CD14-positive monocyte (primary cell): ENCODE data around the gene SLC22A23. TPM values are rescaled to one million over a fixed set of nuclear protein-coding genes. Genes with fewer than 3 reads are reported as not detected.

Experiments
- DNase-seq, 3 donors: peaks; one replicate each; pipeline ENCODE4 v3.0.0-alpha.2; 2011 to 2022
- H2AFZ ChIP-seq: 2 replicates; pipeline ENCODE4 v1.6.0; 2012; ENCODE audit warnings: mild to moderate bottlenecking, low read depth, low read length, inconsistent platforms; ENCODE audit not compliant: insufficient read depth, poor library complexity, severe bottlenecking
- H3K27ac ChIP-seq, 2 donors: 1 replicate in 1 of 2; 2 replicates in 1 of 2; pipeline ENCODE4 v1.5.1; 2012 to 2013; ENCODE audit warnings: low read length in 2 of 2, control low read depth in 1 of 2, inconsistent platforms in 1 of 2, low read depth in 1 of 2, mild to moderate bottlenecking in 1 of 2
- H3K27me3 ChIP-seq, 2 donors: one replicate each; pipeline versions ENCODE4 v1.6.0 to v1.6.1; 2011 to 2013; ENCODE audit warnings: low read length in 2 of 2; ENCODE audit not compliant: control insufficient read depth in 2 of 2, insufficient read depth in 2 of 2
- H3K36me3 ChIP-seq, 2 donors: replicated peaks in 1 of 2; 1 replicate in 1 of 2; 2 replicates in 1 of 2; pipeline versions ENCODE4 v1.5.1 to v1.6.1; 2012 to 2013; ENCODE audit warnings: low read length in 2 of 2, control low read depth in 1 of 2, inconsistent platforms in 1 of 2, mild to moderate bottlenecking in 1 of 2; ENCODE audit not compliant: insufficient read depth in 2 of 2, control insufficient read depth in 1 of 2
- H3K4me1 ChIP-seq, 2 donors: 1 replicate in 1 of 2; 2 replicates in 1 of 2; pipeline versions ENCODE4 v1.5.1 to v1.6.1; 2012 to 2013; ENCODE audit warnings: low read length in 2 of 2, control low read depth in 1 of 2, inconsistent platforms in 1 of 2, mild to moderate bottlenecking in 1 of 2, moderate library complexity in 1 of 2; ENCODE audit not compliant: insufficient read depth in 2 of 2, control insufficient read depth in 1 of 2
- H3K4me2 ChIP-seq: replicated peaks from 2 replicates; pipeline ENCODE3; 2012; ENCODE audit warnings: low read length, moderate library complexity, mild to moderate bottlenecking; ENCODE audit not compliant: poor library complexity, severe bottlenecking; ENCODE audit errors: extremely low read depth
- H3K4me3 ChIP-seq, 3 experiments: fragments of 200-600 bp in 1 of 3; sonication (generic) in 1 of 3; replicated peaks in 1 of 3; 1 replicate in 2 of 3; 2 replicates in 1 of 3; pipeline ENCODE4 v1.5.1; 2011 to 2013; ENCODE audit warnings: low read length in 3 of 3, mild to moderate bottlenecking in 3 of 3, control low read depth in 2 of 3, low read depth in 2 of 3, inconsistent platforms in 1 of 3, moderate library complexity in 1 of 3
- H3K79me2 ChIP-seq: 2 replicates; pipeline ENCODE4 v1.6.0; 2012; ENCODE audit warnings: mild to moderate bottlenecking, control low read depth, inconsistent platforms, low read length, moderate library complexity; ENCODE audit not compliant: insufficient read depth
- H3K9ac ChIP-seq: 2 replicates; pipeline ENCODE4 v1.6.0; 2017; ENCODE audit warnings: low read length, mild to moderate bottlenecking; ENCODE audit not compliant: insufficient read depth, poor library complexity, severe bottlenecking
- H3K9me3 ChIP-seq, 2 donors: replicated peaks in 1 of 2; 1 replicate in 1 of 2; 2 replicates in 1 of 2; pipeline versions ENCODE4 v1.5.1 to v1.6.1; 2012 to 2013; ENCODE audit warnings: low read length in 2 of 2, control low read depth in 1 of 2; ENCODE audit not compliant: control insufficient read depth in 1 of 2, insufficient read depth in 1 of 2
- H4K20me1 ChIP-seq: 2 replicates; pipeline ENCODE4 v1.6.0; 2012; ENCODE audit warnings: mild to moderate bottlenecking, low read length, control low read depth, moderate library complexity; ENCODE audit not compliant: insufficient read depth
- H3K27ac Mint-ChIP-seq, 7 donors: one replicate each; pipeline ENCODE4 v1.8.0; 2020; ENCODE audit warnings: mild to moderate bottlenecking in 7 of 7, mixed read lengths in 7 of 7, moderate library complexity in 6 of 7, inconsistent platforms in 2 of 7
- H3K27me3 Mint-ChIP-seq, 3 donors: one replicate each; pipeline ENCODE4 v1.8.0; 2021 to 2022; ENCODE audit warnings: low read depth in 3 of 3, mild to moderate bottlenecking in 3 of 3, mixed read lengths in 3 of 3, moderate library complexity in 3 of 3, inconsistent platforms in 1 of 3
- H3K36me3 Mint-ChIP-seq, 2 donors: one replicate each; pipeline ENCODE4 v1.8.0; 2020; ENCODE audit warnings: mixed read lengths in 2 of 2, inconsistent platforms in 1 of 2, mild to moderate bottlenecking in 1 of 2
- H3K4me1 Mint-ChIP-seq: one replicate; pipeline ENCODE4 v1.8.0; 2020; ENCODE audit warnings: mild to moderate bottlenecking, mixed read lengths
- H3K4me3 Mint-ChIP-seq, 2 donors: one replicate each; pipeline ENCODE4 v1.8.0; 2020; ENCODE audit warnings: mild to moderate bottlenecking in 2 of 2, mixed read lengths in 2 of 2, moderate library complexity in 1 of 2
- H3K9me3 Mint-ChIP-seq, 7 donors: one replicate each; pipeline ENCODE4 v1.8.0; 2020 to 2022; ENCODE audit warnings: mixed read lengths in 7 of 7, mild to moderate bottlenecking in 6 of 7, moderate library complexity in 6 of 7, inconsistent platforms in 2 of 7
- whole genome bisulfite sequencing: methylation state at CpG from one replicate; pipeline ENCODE4 v1.1.5; 2013; ENCODE audit warnings: missing lambda C conversion rate; ENCODE audit not compliant: insufficient coverage; 5-methylcytosine and 5-hydroxymethylcytosine counted together
- intact Hi-C, 2 donors: fragments of 100-400 bp; cut with micrococcal nuclease; formaldehyde crosslinking; loops; one replicate each; pipeline versions ENCODE4 v1.15.0 to v1.15.1; 2023
- polyA plus RNA-seq, 3 donors: library from polyadenylated mRNA; depleted of rRNA in 1 of 3; unstranded in 2 of 3; stranded (reverse) in 1 of 3; fragments of 300-500 nt in 2 of 3; fragments of >200 nt in 1 of 3; fragmentation: Illumina TruSeq in 2 of 3; gene quantifications; 1 replicate in 2 of 3; 2 replicates in 1 of 3; pipeline ENCODE4 v1.2.3, GENCODE V29; 2012 to 2021
- TF ChIP-seq, protein P1 (sequence below): fragments of 200-600 bp; IDR thresholded peaks from one replicate; pipeline ENCODE4 v1.8.0; 2022; ENCODE audit warnings: antibody characterized with exemption, mild to moderate bottlenecking

The SLC22A23 gene
- polyA plus RNA-seq, 3 donors, result 0.08 TPM; not detected in 2

- H3K27ac ChIP-seq, result no peak overlapping the region
- no peak for DNase-seq
- Mint-ChIP-seq H3K27me3 (peaks cover 5 to 15% (median 8%) of the 10 kb centered on the region in 3 donors), H3K27ac (no peak overlapping the region), H3K4me3 (no peak overlapping the region), H3K36me3 (no peaks in the 10 kb centered on the region), H3K4me1 (no peaks in the 10 kb centered on the region), H3K9me3 (peaks cover 0 to 8% (median 2%) of the 10 kb centered on the region in 7 donors)
- WGBS, result 91% methylated on average over 4 of the region's 6 CpGs
- H4K20me1 ChIP-seq, result no peaks in the 10 kb centered on the region
- H3K4me3 ChIP-seq, result no peak overlapping the region
- intact Hi-C loops, result loop anchor here in 1 of 2 donors (10.0 kb wide), 1 partner anchor 238 kb away; no protein-coding TSS in a partner anchor
- H2AFZ ChIP-seq, result no peak overlapping the region
- no peaks in the 10 kb centered on the region for H3K4me1 ChIP-seq
- TF ChIP-seq, protein P1, sequence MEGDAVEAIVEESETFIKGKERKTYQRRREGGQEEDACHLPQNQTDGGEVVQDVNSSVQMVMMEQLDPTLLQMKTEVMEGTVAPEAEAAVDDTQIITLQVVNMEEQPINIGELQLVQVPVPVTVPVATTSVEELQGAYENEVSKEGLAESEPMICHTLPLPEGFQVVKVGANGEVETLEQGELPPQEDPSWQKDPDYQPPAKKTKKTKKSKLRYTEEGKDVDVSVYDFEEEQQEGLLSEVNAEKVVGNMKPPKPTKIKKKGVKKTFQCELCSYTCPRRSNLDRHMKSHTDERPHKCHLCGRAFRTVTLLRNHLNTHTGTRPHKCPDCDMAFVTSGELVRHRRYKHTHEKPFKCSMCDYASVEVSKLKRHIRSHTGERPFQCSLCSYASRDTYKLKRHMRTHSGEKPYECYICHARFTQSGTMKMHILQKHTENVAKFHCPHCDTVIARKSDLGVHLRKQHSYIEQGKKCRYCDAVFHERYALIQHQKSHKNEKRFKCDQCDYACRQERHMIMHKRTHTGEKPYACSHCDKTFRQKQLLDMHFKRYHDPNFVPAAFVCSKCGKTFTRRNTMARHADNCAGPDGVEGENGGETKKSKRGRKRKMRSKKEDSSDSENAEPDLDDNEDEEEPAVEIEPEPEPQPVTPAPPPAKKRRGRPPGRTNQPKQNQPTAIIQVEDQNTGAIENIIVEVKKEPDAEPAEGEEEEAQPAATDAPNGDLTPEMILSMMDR, result no peak
- H3K9ac ChIP-seq, result no peak overlapping the region
- H3K79me2 ChIP-seq, result no peaks in the 10 kb centered on the region
- no peaks in the 10 kb centered on the region for H3K9me3 ChIP-seq
- no peaks in the 10 kb centered on the region for H3K36me3 ChIP-seq
- H3K4me2 ChIP-seq, result no peak overlapping the region
- peaks cover 7 to 8% of the 10 kb centered on the region in 2 donors for H3K27me3 ChIP-seq
These were observed 9.8 kb upstream of the SLC22A23 start for GRCh38 chr6:3466488-3467219.

- Histone ChIP-seq H3K4me2 (no peak overlapping the region), H3K4me3 (no peak overlapping the region), H3K79me2 (no peaks in the 10 kb centered on the region), H3K27me3 (peaks cover 48 to 61% of the 10 kb centered on the region in 2 donors), H3K9ac (no peak overlapping the region), H2AFZ (no peak overlapping the region), H3K27ac (no peak overlapping the region), H3K4me1 (peaks cover 8 to 11% of the 10 kb centered on the region in 2 donors), H4K20me1 (no peaks in the 10 kb centered on the region), H3K36me3 (no peaks in the 10 kb centered on the region), H3K9me3 (peaks cover 0 to 23% of the 10 kb centered on the region in 2 donors)
- WGBS, result 78% methylated on average over 1 of the region's 1 CpG
- intact Hi-C loops, result loop anchor here in 1 of 2 donors (10.0 kb wide), 1 partner anchor 245 kb away; no protein-coding TSS in a partner anchor
- DNase-seq, result no peak
- Mint-ChIP-seq H3K9me3 (peaks cover 0 to 14% (median 7%) of the 10 kb centered on the region in 7 donors), H3K4me1 (peaks cover 6% of the 10 kb centered on the region), H3K27ac (no peak overlapping the region), H3K4me3 (no peak overlapping the region), H3K27me3 (peaks cover 43 to 55% (median 47%) of the 10 kb centered on the region in 3 donors), H3K36me3 (peaks cover 0 to 4% of the 10 kb centered on the region in 2 donors)
- TF ChIP-seq, protein P1, result no peak
These were observed 3.4 kb upstream of the SLC22A23 start for GRCh38 chr6:3460253-3460652.
